ENCODE data around the gene TSHZ2.

- no peak for TF ChIP-seq CTCF (IDR thresholded peaks at IDR 0.05)
- no peak for TF ChIP-seq POLR2A (IDR thresholded peaks at IDR 0.05)
- no peak for TF ChIP-seq POLR2AphosphoS5 (IDR thresholded peaks at IDR 0.05)
Observed at GRCh38 chr20:53389516-53390300, 417.6 kb downstream of the TSHZ2 start.
